CD14-positive monocyte (primary cell): ENCODE data around the gene CDK2. TPM values are rescaled to one million over a fixed set of nuclear protein-coding genes. Genes with fewer than 3 reads are reported as not detected.

Experiments
- DNase-seq, 3 donors: peaks; one replicate each; pipeline ENCODE4 v3.0.0-alpha.2; 2011 to 2022
- H2AFZ ChIP-seq: 2 replicates; pipeline ENCODE4 v1.6.0; 2012; ENCODE audit warnings: mild to moderate bottlenecking, low read depth, low read length, inconsistent platforms; ENCODE audit not compliant: insufficient read depth, poor library complexity, severe bottlenecking
- H3K27ac ChIP-seq, 2 donors: 1 replicate in 1 of 2; 2 replicates in 1 of 2; pipeline ENCODE4 v1.5.1; 2012 to 2013; ENCODE audit warnings: low read length in 2 of 2, control low read depth in 1 of 2, inconsistent platforms in 1 of 2, low read depth in 1 of 2, mild to moderate bottlenecking in 1 of 2
- H3K27me3 ChIP-seq, 2 donors: one replicate each; pipeline versions ENCODE4 v1.6.0 to v1.6.1; 2011 to 2013; ENCODE audit warnings: low read length in 2 of 2; ENCODE audit not compliant: control insufficient read depth in 2 of 2, insufficient read depth in 2 of 2
- H3K36me3 ChIP-seq, 2 donors: replicated peaks in 1 of 2; 1 replicate in 1 of 2; 2 replicates in 1 of 2; pipeline versions ENCODE4 v1.5.1 to v1.6.1; 2012 to 2013; ENCODE audit warnings: low read length in 2 of 2, control low read depth in 1 of 2, inconsistent platforms in 1 of 2, mild to moderate bottlenecking in 1 of 2; ENCODE audit not compliant: insufficient read depth in 2 of 2, control insufficient read depth in 1 of 2
- H3K4me1 ChIP-seq, 2 donors: 1 replicate in 1 of 2; 2 replicates in 1 of 2; pipeline versions ENCODE4 v1.5.1 to v1.6.1; 2012 to 2013; ENCODE audit warnings: low read length in 2 of 2, control low read depth in 1 of 2, inconsistent platforms in 1 of 2, mild to moderate bottlenecking in 1 of 2, moderate library complexity in 1 of 2; ENCODE audit not compliant: insufficient read depth in 2 of 2, control insufficient read depth in 1 of 2
- H3K4me2 ChIP-seq: replicated peaks from 2 replicates; pipeline ENCODE3; 2012; ENCODE audit warnings: low read length, moderate library complexity, mild to moderate bottlenecking; ENCODE audit not compliant: poor library complexity, severe bottlenecking; ENCODE audit errors: extremely low read depth
- H3K4me3 ChIP-seq, 3 experiments: fragments of 200-600 bp in 1 of 3; sonication (generic) in 1 of 3; replicated peaks in 1 of 3; 1 replicate in 2 of 3; 2 replicates in 1 of 3; pipeline ENCODE4 v1.5.1; 2011 to 2013; ENCODE audit warnings: low read length in 3 of 3, mild to moderate bottlenecking in 3 of 3, control low read depth in 2 of 3, low read depth in 2 of 3, inconsistent platforms in 1 of 3, moderate library complexity in 1 of 3
- H3K79me2 ChIP-seq: 2 replicates; pipeline ENCODE4 v1.6.0; 2012; ENCODE audit warnings: mild to moderate bottlenecking, control low read depth, inconsistent platforms, low read length, moderate library complexity; ENCODE audit not compliant: insufficient read depth
- H3K9ac ChIP-seq: 2 replicates; pipeline ENCODE4 v1.6.0; 2017; ENCODE audit warnings: low read length, mild to moderate bottlenecking; ENCODE audit not compliant: insufficient read depth, poor library complexity, severe bottlenecking
- H3K9me3 ChIP-seq, 2 donors: replicated peaks in 1 of 2; 1 replicate in 1 of 2; 2 replicates in 1 of 2; pipeline versions ENCODE4 v1.5.1 to v1.6.1; 2012 to 2013; ENCODE audit warnings: low read length in 2 of 2, control low read depth in 1 of 2; ENCODE audit not compliant: control insufficient read depth in 1 of 2, insufficient read depth in 1 of 2
- H4K20me1 ChIP-seq: 2 replicates; pipeline ENCODE4 v1.6.0; 2012; ENCODE audit warnings: mild to moderate bottlenecking, low read length, control low read depth, moderate library complexity; ENCODE audit not compliant: insufficient read depth
- H3K27ac Mint-ChIP-seq, 7 donors: one replicate each; pipeline ENCODE4 v1.8.0; 2020; ENCODE audit warnings: mild to moderate bottlenecking in 7 of 7, mixed read lengths in 7 of 7, moderate library complexity in 6 of 7, inconsistent platforms in 2 of 7
- H3K27me3 Mint-ChIP-seq, 3 donors: one replicate each; pipeline ENCODE4 v1.8.0; 2021 to 2022; ENCODE audit warnings: low read depth in 3 of 3, mild to moderate bottlenecking in 3 of 3, mixed read lengths in 3 of 3, moderate library complexity in 3 of 3, inconsistent platforms in 1 of 3
- H3K36me3 Mint-ChIP-seq, 2 donors: one replicate each; pipeline ENCODE4 v1.8.0; 2020; ENCODE audit warnings: mixed read lengths in 2 of 2, inconsistent platforms in 1 of 2, mild to moderate bottlenecking in 1 of 2
- H3K4me1 Mint-ChIP-seq: one replicate; pipeline ENCODE4 v1.8.0; 2020; ENCODE audit warnings: mild to moderate bottlenecking, mixed read lengths
- H3K4me3 Mint-ChIP-seq, 2 donors: one replicate each; pipeline ENCODE4 v1.8.0; 2020; ENCODE audit warnings: mild to moderate bottlenecking in 2 of 2, mixed read lengths in 2 of 2, moderate library complexity in 1 of 2
- H3K9me3 Mint-ChIP-seq, 7 donors: one replicate each; pipeline ENCODE4 v1.8.0; 2020 to 2022; ENCODE audit warnings: mixed read lengths in 7 of 7, mild to moderate bottlenecking in 6 of 7, moderate library complexity in 6 of 7, inconsistent platforms in 2 of 7
- WGBS: methylation state at CpG from one replicate; pipeline ENCODE4 v1.1.5; 2013; ENCODE audit warnings: missing lambda C conversion rate; ENCODE audit not compliant: insufficient coverage; 5-methylcytosine and 5-hydroxymethylcytosine counted together
- intact Hi-C, 2 donors: fragments of 100-400 bp; cut with micrococcal nuclease; formaldehyde crosslinking; loops; one replicate each; pipeline versions ENCODE4 v1.15.0 to v1.15.1; 2023
- polyA plus RNA-seq, 3 donors: library from polyadenylated mRNA; depleted of rRNA in 1 of 3; unstranded in 2 of 3; stranded (reverse) in 1 of 3; fragments of 300-500 nt in 2 of 3; fragments of >200 nt in 1 of 3; fragmentation: Illumina TruSeq in 2 of 3; gene quantifications; 1 replicate in 2 of 3; 2 replicates in 1 of 3; pipeline ENCODE4 v1.2.3, GENCODE V29; 2012 to 2021
- TF ChIP-seq, protein P1 (sequence below): fragments of 200-600 bp; IDR thresholded peaks from one replicate; pipeline ENCODE4 v1.8.0; 2022; ENCODE audit warnings: antibody characterized with exemption, mild to moderate bottlenecking

The CDK2 gene
- polyA plus RNA-seq, 3 donors, result 4.1 to 11.8 (median 4.7) TPM

DNA sequence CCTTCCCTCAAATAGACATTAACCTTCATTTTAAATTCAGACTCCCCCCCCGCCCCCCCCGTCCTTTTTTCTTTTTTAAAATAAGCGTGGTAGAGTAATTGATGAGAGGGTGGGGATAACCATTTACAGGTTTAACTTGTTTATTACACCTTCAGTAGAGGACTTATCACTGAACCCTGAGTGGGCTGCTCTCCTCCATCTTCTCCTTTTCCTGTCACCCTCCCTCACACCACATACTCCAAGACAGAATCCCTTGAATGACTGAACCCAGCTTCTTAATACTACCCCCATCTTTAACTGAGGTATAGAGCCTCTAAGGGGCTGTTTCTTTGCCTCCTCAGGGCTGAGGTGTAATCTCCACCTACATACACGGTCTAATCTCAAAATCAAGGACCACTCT, 50.6 kb downstream of the CDK2 start:
- Mint-ChIP-seq H3K27me3 (peaks cover 0 to 4% (median 3%) of the 10 kb centered on the region in 3 donors), H3K27ac (no peak overlapping the region), H3K36me3 (peaks cover 11 to 15% of the 10 kb centered on the region in 2 donors), H3K9me3 (no peaks in the 10 kb centered on the region), H3K4me1 (peaks cover 20% of the 10 kb centered on the region), H3K4me3 (no peak overlapping the region)
- Histone ChIP-seq H3K27me3 (no peaks in the 10 kb centered on the region), H3K9me3 (no peaks in the 10 kb centered on the region), H3K36me3 (peaks cover 0 to 7% of the 10 kb centered on the region in 2 donors), H2AFZ (no peak overlapping the region), H4K20me1 (no peaks in the 10 kb centered on the region), H3K4me2 (no peak overlapping the region), H3K4me1 (peaks cover 20 to 23% of the 10 kb centered on the region in 2 donors), H3K4me3 (no peak overlapping the region), H3K79me2 (no peaks in the 10 kb centered on the region), H3K27ac (no peak overlapping the region), H3K9ac (no peak overlapping the region)
- TF ChIP-seq, protein P1, sequence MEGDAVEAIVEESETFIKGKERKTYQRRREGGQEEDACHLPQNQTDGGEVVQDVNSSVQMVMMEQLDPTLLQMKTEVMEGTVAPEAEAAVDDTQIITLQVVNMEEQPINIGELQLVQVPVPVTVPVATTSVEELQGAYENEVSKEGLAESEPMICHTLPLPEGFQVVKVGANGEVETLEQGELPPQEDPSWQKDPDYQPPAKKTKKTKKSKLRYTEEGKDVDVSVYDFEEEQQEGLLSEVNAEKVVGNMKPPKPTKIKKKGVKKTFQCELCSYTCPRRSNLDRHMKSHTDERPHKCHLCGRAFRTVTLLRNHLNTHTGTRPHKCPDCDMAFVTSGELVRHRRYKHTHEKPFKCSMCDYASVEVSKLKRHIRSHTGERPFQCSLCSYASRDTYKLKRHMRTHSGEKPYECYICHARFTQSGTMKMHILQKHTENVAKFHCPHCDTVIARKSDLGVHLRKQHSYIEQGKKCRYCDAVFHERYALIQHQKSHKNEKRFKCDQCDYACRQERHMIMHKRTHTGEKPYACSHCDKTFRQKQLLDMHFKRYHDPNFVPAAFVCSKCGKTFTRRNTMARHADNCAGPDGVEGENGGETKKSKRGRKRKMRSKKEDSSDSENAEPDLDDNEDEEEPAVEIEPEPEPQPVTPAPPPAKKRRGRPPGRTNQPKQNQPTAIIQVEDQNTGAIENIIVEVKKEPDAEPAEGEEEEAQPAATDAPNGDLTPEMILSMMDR, result no peak
- WGBS, result no CpG with 5 or more reads among the region's 4 CpGs
- intact Hi-C loops, result no loop called here
- DNase-seq, result no peak

DNA sequence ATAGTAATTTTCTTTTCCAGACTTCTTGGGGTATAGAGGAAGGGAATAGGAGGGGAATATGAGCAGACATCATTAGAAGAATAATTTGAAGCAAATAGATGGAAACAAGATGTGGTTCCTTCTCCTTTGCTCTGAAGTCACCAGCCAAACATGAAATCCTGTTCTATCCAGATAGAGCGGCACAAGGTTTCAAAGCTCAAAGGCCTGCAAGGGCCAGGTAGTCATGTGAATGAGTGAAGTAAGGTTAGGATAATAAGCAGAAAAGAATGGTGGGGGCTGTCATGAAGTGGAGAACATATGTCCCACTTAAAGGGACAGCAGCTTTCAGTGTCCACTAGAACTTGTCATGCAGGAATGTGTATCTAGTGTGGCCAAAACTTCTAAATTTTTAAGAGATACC, 51.7 kb downstream of the CDK2 start:
- no peak overlapping the region for H3K27ac ChIP-seq
- Mint-ChIP-seq H3K27ac (no peak overlapping the region), H3K36me3 (peaks cover 11 to 14% of the 10 kb centered on the region in 2 donors), H3K4me1 (peaks cover 23% of the 10 kb centered on the region), H3K4me3 (no peak overlapping the region), H3K27me3 (peaks cover 0 to 4% (median 3%) of the 10 kb centered on the region in 3 donors), H3K9me3 (no peaks in the 10 kb centered on the region)
- TF ChIP-seq, protein P1, result no peak
- H3K9me3 ChIP-seq, result no peaks in the 10 kb centered on the region
- H3K27me3 ChIP-seq, result no peaks in the 10 kb centered on the region
- H3K4me2 ChIP-seq, result no peak overlapping the region
- H2AFZ ChIP-seq, result no peak overlapping the region
- WGBS, result 100% methylated on average over 1 of the region's 1 CpG
- peaks cover 20 to 27% of the 10 kb centered on the region in 2 donors for H3K4me1 ChIP-seq
- H3K79me2 ChIP-seq, result no peaks in the 10 kb centered on the region
- DNase-seq, result no peak
- H3K36me3 ChIP-seq, result peaks cover 0 to 7% of the 10 kb centered on the region in 2 donors
- H3K9ac ChIP-seq, result no peak overlapping the region
- intact Hi-C loops, result no loop called here
- H3K4me3 ChIP-seq, result no peak overlapping the region
- no peaks in the 10 kb centered on the region for H4K20me1 ChIP-seq
